Esophagus (tissue), 2 donors: ENCODE results near the gene NUP160. TPM values are rescaled to one million over a fixed set of nuclear protein-coding genes. Genes with fewer than 3 reads are reported as not detected.
A peak's percentile ranks its signal among the peaks of the same experiment; 100 is the strongest.
"Not testable (repeated sequence)": the region's sequence is repeated elsewhere in the genome, so short reads cannot be mapped to it uniquely, and the experiment has no call there.

Experiments used
- H3K27ac ChIP-seq, 2 donors: one replicate each; pipeline ENCODE4 v1.5.1; 2013; ENCODE audit warnings: low read depth in 2 of 2, mild to moderate bottlenecking in 2 of 2, inconsistent platforms in 1 of 2, low read length in 1 of 2, moderate library complexity in 1 of 2
- H3K27me3 ChIP-seq, 2 donors: one replicate each; pipeline ENCODE4 v1.6.1; 2013; ENCODE audit warnings: low read length in 2 of 2, control low read depth in 1 of 2, mild to moderate bottlenecking in 1 of 2; ENCODE audit not compliant: insufficient read depth in 2 of 2, control insufficient read depth in 1 of 2
- H3K36me3 ChIP-seq, 2 donors: one replicate each; pipeline ENCODE4 v1.6.1; 2013; ENCODE audit warnings: low read length in 1 of 2; ENCODE audit not compliant: control insufficient read depth in 2 of 2, insufficient read depth in 2 of 2
- H3K4me1 ChIP-seq, 2 donors: one replicate each; pipeline ENCODE4 v1.6.1; 2013; ENCODE audit warnings: low read length in 1 of 2; ENCODE audit not compliant: control insufficient read depth in 2 of 2, insufficient read depth in 2 of 2
- H3K4me3 ChIP-seq, 2 donors: one replicate each; pipeline ENCODE4 v1.5.1; 2013; ENCODE audit warnings: low read length in 2 of 2, mild to moderate bottlenecking in 2 of 2, low read depth in 1 of 2, moderate library complexity in 1 of 2
- H3K9me3 ChIP-seq, 2 donors: one replicate each; pipeline ENCODE4 v1.6.1; 2013; ENCODE audit warnings: mild to moderate bottlenecking in 2 of 2, low read depth in 1 of 2, low read length in 1 of 2, moderate library complexity in 1 of 2; ENCODE audit not compliant: control insufficient read depth in 2 of 2, insufficient read depth in 1 of 2
- WGBS, 2 donors: extraction: QIAGEN DNeasy Blood & Tissue Kit; methylation state at CpG; one replicate each; pipeline ENCODE4 v1.1.7; 2013; 5-methylcytosine and 5-hydroxymethylcytosine counted together
- polyA plus RNA-seq, 2 donors: library from polyadenylated mRNA; stranded (reverse); fragments of 200-250 nt; gene quantifications; one replicate each; pipeline ENCODE4 v1.2.3, GENCODE V29; 2013
- donor health status: healthy with polysubstance abuse.
- donor health status: Bipolar disorder and iron deficiency.

NUP160 gene
- polyA plus RNA-seq, 2 donors = 10.4 to 10.9 TPM

DNA sequence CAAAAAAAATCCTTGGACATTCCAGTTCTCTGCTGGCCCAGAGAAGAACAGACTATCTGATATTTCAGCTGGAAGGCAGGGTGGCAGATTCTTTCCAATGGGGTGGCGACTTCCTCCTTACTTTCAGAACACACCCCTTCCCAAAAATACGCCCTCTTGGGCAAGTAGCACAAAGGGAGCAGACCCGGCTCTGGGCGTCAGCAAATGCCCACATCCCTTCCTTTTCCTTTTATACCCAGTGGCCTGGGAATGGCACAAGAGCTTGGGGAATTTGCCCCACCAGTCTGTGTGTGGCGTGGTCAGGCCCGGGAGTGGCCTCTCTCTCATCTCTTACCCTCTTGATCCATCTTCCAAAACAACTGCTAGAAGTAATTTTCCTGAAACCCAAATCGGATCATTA, 33.0 kb upstream of the NUP160 start:
- Histone ChIP-seq H3K27me3 (no peaks in the 10 kb centered on the region), H3K4me3 (no peak overlapping the region), H3K36me3 (no peaks in the 10 kb centered on the region), H3K4me1 (no peaks in the 10 kb centered on the region), H3K27ac (no peak overlapping the region), H3K9me3 (peaks cover 0 to 2% of the 10 kb centered on the region in 2 donors)
- 73 to 79% methylated on average over 7 of the region's 7 CpGs for WGBS, 2 donors

DNA sequence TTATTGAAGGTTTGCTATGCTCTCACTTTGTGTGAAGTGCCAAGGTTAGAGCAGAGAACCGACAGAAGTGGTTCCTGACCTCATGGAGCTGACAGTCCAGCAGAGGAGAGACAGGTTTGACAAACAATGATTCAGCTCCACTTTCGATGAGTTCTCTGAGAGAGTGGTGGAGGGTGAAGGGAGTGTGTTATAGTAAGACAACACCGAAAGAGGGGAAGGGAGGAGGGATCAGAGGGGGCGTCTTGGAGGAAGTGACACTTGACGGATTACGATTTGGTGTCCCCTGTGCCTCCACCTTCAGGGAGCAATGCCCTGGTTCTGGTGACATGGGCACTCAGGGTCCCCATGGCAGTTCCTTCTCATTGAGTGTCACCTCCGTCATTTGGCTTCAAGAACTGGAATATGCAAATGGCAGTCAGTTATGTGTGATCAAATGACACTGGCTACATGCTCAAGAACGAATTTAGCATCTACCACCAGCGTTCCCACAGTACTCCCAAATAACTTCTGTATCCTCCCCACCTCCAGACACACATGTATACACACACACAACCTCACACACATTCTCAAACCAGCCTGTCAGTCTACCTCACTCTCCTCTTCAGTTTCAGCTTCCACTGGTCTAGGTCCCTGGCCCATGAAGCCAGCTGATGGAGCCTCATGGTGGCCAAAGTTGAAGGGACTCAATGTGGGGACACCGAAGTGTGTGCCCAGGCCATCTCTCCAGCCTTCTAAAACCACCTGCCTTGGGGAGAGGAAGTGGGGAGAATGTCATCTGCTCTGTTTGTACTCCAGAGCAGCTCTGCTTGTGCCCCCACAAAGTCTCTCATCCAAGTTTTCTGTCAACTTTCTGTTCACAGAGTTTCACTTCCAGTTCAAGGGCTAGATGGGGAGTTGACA, 31.4 kb upstream of the NUP160 start:
- Histone ChIP-seq H3K9me3 (peaks cover 0 to 2% of the 10 kb centered on the region in 2 donors), H3K27me3 (no peaks in the 10 kb centered on the region), H3K27ac (no peak overlapping the region), H3K36me3 (no peaks in the 10 kb centered on the region), H3K4me3 (no peak overlapping the region), H3K4me1 (no peaks in the 10 kb centered on the region)
- WGBS, 2 donors = 78 to 83% methylated on average over 10 of the region's 10 CpGs

DNA sequence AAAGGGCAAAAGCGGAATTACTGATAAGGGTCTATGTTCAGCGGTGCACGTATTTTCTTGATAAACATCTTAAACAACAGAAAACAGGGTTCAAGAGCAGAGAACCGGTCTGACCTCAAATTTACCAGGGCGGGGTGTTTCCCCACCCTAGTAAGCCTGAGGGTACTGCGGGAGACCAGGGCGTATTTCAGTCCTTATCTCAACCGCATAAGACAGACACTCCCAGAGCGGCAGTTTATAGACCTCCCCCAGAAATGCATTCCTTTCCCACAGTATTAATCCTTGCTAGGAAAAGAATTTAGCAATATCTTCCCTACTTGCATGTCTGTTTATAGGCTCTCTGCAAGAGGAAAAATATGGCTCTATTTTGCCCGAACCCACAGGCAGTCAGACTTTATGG, 27.7 kb upstream of the NUP160 start:
- H3K4me3 ChIP-seq, H3K36me3 ChIP-seq, H3K27me3 ChIP-seq, H3K4me1 ChIP-seq, H3K9me3 ChIP-seq, H3K27ac ChIP-seq: not testable (repeated sequence)
- WGBS, 2 donors = 89 to 90% methylated on average over 10 of the region's 10 CpGs

DNA sequence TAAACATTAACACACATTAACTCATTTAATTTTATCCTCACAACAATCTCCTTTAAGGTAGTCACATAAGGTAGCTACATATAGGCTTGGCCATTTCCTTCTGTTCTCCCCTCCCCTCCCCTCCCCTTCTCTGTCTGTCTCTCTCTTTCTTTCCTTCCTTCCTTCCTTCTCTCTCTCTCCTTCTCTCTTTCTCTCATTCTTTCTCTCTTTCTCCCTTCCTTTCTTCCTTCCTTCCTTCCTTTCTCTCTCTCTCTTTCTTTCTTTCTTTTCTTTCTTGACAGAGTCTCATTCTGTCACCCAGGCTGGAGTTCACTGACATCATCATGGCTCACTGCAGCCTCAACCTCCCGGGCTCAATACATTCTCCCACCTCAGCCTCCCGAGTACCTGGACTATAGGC, 22.3 kb upstream of the NUP160 start:
- no peaks in the 10 kb centered on the region for H3K27me3 ChIP-seq
- no peaks in the 10 kb centered on the region for H3K9me3 ChIP-seq
- no peak overlapping the region for H3K4me3 ChIP-seq
- 86 to 89% methylated on average over 2 of the region's 2 CpGs for WGBS, 2 donors
- H3K4me1 ChIP-seq = no peaks in the 10 kb centered on the region
- H3K27ac ChIP-seq = no peak overlapping the region
- no peaks in the 10 kb centered on the region for H3K36me3 ChIP-seq

DNA sequence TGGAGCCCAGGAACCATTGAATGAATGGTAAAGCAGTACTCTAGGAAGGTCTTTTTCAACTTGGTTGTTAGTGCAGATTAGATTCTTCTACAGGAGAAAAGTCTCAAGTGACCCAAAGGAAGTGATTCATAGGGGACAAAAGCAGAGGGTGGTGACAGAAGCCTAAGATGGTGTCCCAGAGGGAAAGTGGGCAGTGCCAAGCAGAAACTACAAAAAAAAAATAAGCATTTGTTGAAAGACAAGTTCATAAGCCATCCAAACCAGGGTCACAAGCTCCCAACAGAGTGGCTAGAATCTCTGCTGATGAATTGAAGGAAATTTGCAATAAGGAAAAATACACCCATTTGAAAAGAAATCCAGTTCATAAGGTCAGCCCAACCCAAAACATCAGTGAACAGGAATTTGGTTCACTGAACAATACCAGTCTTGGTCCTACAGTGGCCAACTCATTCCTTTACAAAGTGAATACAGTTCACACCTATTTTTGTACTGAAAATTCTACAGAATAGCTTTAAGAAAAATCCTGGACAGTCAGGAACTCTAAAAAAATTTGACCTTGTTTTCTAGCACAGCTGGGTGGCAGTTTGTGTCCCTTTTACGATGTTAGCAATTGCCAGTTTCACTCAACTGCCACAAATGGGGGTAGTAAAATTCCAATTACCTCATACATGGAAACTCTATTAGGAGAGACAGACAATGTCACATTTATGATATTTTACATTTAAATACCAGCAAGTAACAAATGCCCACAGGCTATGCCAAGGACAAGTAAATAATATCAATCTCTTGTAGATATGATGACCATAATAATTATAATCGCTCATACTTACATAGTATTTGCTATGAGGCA, 21.6 kb upstream of the NUP160 start:
- no peaks in the 10 kb centered on the region for H3K27me3 ChIP-seq
- H3K4me3 ChIP-seq = no peak overlapping the region
- no peaks in the 10 kb centered on the region for H3K9me3 ChIP-seq
- H3K27ac ChIP-seq = peak overlapping the region in 1 of 2 donors; percentile 22
- H3K4me1 ChIP-seq = no peaks in the 10 kb centered on the region
- H3K36me3 ChIP-seq = no peaks in the 10 kb centered on the region
- WGBS, 2 donors = 53 to 76% methylated on average over 2 of the region's 2 CpGs

DNA sequence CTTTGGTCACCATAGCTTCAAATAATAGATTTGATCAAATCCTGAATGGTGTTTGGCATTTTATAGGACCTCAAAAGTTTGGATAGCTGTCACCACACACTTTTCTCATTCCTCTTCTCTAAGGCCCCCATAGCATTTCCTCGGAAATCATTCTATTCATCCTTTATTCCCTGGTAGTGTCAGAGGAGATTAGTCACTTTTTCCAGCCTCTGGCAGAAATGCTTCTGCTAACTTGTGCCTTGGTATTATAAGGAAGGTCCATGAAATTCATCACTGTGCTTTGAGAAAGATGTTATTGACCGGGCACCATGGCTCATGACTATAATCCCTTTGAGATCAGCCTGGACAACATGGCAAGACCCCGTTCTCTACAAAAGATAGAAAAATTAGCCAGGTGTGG, 19.7 kb upstream of the NUP160 start:
- Histone ChIP-seq H3K4me1 (no peaks in the 10 kb centered on the region), H3K27me3 (no peaks in the 10 kb centered on the region), H3K27ac (no peak overlapping the region), H3K36me3 (no peaks in the 10 kb centered on the region), H3K4me3 (no peak overlapping the region), H3K9me3 (no peaks in the 10 kb centered on the region)
- WGBS, 2 donors = 86 to 93% methylated on average over 3 of the region's 3 CpGs

DNA sequence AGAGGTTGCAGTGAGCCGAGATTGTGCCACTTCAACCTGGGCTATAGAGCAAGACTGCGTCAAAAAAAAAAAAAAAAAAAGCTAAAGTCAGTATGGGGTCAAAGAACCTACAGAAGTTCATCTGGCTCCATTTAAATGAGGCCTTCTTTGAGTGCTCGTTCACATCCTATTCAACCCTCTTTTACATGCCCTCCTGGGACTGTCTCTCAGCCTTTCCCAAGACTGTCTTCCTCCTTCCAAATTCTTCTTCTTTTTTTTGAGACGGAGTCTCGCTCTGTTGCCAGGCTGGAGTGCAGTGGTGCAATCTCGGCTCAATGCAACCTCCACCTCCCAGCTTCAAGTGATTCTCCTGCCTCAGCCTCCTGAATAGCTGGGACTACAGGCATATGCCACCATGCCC, 18.7 kb upstream of the NUP160 start:
- H3K4me1 ChIP-seq, H3K27me3 ChIP-seq, H3K4me3 ChIP-seq, H3K9me3 ChIP-seq, H3K36me3 ChIP-seq, H3K27ac ChIP-seq: not testable (repeated sequence)
- WGBS, 2 donors = 75 to 88% methylated on average over 6 of the region's 6 CpGs

DNA sequence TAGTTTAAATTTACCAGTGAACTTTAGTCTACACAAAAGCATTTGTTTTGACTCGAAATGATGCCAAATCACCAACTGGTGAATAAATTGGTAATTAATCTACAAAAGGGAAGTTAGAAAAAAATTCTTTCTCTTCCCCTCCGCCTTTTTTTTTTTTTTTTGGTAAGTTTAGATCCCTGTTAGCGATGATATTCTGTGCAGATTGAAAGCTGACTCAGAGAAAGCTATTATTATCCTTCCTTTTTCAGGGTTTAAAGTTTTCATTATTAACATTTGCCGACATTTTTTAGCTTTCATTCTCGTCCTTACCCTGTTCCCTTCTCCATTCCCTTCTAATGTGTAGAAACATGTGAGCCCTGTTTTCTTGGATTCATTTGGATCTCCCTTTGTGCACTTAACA, 16.8 kb upstream of the NUP160 start:
- Histone ChIP-seq H3K36me3 (no peaks in the 10 kb centered on the region), H3K4me1 (no peaks in the 10 kb centered on the region), H3K27ac (no peak overlapping the region), H3K4me3 (no peak overlapping the region), H3K9me3 (no peaks in the 10 kb centered on the region), H3K27me3 (no peaks in the 10 kb centered on the region)
- 42 to 51% methylated on average over 5 of the region's 5 CpGs for WGBS, 2 donors

DNA sequence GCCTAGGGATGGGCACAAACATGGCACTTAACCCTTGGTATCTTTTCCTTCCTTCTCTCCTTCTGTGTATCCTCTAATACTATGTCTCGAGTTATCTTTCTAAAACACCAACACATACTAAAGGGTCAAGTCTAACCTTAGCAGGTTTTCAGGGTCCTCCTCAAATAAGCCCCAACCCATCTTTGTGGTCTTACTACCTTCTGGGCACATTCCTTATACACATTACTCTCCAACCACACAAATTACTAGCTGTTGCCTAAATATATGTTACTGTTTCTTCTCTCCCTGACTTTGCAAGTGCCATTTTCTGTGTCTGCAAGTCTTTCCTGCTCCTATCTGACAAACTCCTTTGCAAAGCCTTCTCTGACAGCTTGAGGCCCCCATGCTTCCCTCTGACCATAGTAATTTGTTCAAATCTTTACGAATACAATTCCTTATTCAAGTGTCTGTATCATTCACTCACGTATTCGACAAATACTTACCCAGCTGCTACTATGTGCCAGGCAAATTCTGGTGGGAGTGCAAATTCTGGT, 15.8 kb upstream of the NUP160 start:
- H3K9me3 ChIP-seq = no peaks in the 10 kb centered on the region
- no peaks in the 10 kb centered on the region for H3K36me3 ChIP-seq
- no peaks in the 10 kb centered on the region for H3K4me1 ChIP-seq
- WGBS, 2 donors = 87 to 89% methylated on average over 4 of the region's 4 CpGs
- H3K4me3 ChIP-seq = no peak overlapping the region
- H3K27me3 ChIP-seq = no peaks in the 10 kb centered on the region
- H3K27ac ChIP-seq = no peak overlapping the region
